SK-N-SH (cell line): Measurements from ENCODE around the gene NOTCH3. TPM values are rescaled to one million over a fixed set of nuclear protein-coding genes. Genes with fewer than 3 reads are reported as not detected.
A peak's percentile ranks its signal among the peaks of the same experiment; 100 is the strongest.

Experiments used
- CTCF ChIA-PET: fragments of 300-600, 350-600 bp; formaldehyde crosslinking; extraction: SDS; loops from one replicate; lab custom pipeline; 2021; lab: Yijun Ruan, JAX
- POLR2A ChIA-PET: fragments of 350-600 bp; sonication (Branson Sonifier 250); formaldehyde crosslinking; extraction: SDS; loops from one replicate; lab custom pipeline; 2020; ENCODE audit warnings: antibody characterized with exemption, inconsistent platforms; lab: Yijun Ruan, JAX
- DNase-seq: peaks from one replicate; pipeline ENCODE4 v3.0.0; 2012
- H2AFZ ChIP-seq: fragments of 200-600 bp; sonication (generic); 2 replicates; pipeline ENCODE4 v1.8.1; 2016; ENCODE audit warnings: antibody characterized with exemption, mild to moderate bottlenecking, low read depth
- H3F3A ChIP-seq: fragments of 200-600 bp; sonication (generic); replicated peaks from 2 replicates; pipeline ENCODE3; 2016; ENCODE audit warnings: antibody characterized with exemption, mild to moderate bottlenecking; ENCODE audit not compliant: insufficient read depth
- H3K27ac ChIP-seq, 2 experiments: fragments of 200-500 bp in 1 of 2; fragments of 200-600 bp in 1 of 2; sonication (Bioruptor generic) in 1 of 2; sonication (generic), shearing (Covaris generic) in 1 of 2; 2 replicates each; pipeline versions ENCODE4 v1.5.1 to v1.6.1; 2014 to 2016; ENCODE audit warnings: low read depth in 2 of 2, inconsistent platforms in 1 of 2, low read length in 1 of 2, mild to moderate bottlenecking in 1 of 2, mixed read lengths in 1 of 2
- H3K27me3 ChIP-seq: fragments of 200-600 bp; sonication (generic), shearing (Covaris generic); 2 replicates; pipeline ENCODE4 v1.6.1; 2016; ENCODE audit warnings: mixed run types; ENCODE audit not compliant: insufficient read depth
- H3K36me3 ChIP-seq, 2 experiments: fragments of 200-500 bp in 1 of 2; fragments of 200-600 bp in 1 of 2; sonication (Bioruptor generic) in 1 of 2; sonication (generic) in 1 of 2; replicated peaks in 1 of 2; 2 replicates each; pipeline versions ENCODE3 to v1.5.1; 2014 to 2016; ENCODE audit warnings: low read length in 1 of 2, mild to moderate bottlenecking in 1 of 2; ENCODE audit not compliant: insufficient read depth in 2 of 2, control insufficient read depth in 1 of 2
- H3K4me1 ChIP-seq, 2 experiments: fragments of 200-500 bp in 1 of 2; fragments of 200-600 bp in 1 of 2; sonication (Bioruptor generic) in 1 of 2; sonication (generic), shearing (Covaris generic) in 1 of 2; 2 replicates each; pipeline versions ENCODE4 v1.5.1 to v1.6.1; 2014 to 2016; ENCODE audit warnings: low read depth in 1 of 2, low read length in 1 of 2, mixed run types in 1 of 2; ENCODE audit not compliant: insufficient read depth in 2 of 2, control insufficient read depth in 1 of 2
- H3K4me2 ChIP-seq: fragments of 200-600 bp; sonication (generic), shearing (Covaris generic); 2 replicates; pipeline ENCODE4 v1.6.1; 2017; ENCODE audit warnings: mixed run types
- H3K4me3 ChIP-seq, 2 experiments: fragments of 200-500 bp in 1 of 2; fragments of 200-600 bp in 1 of 2; sonication (Bioruptor generic) in 1 of 2; sonication (generic), shearing (Covaris generic) in 1 of 2; 2 replicates each; pipeline versions ENCODE4 v1.5.1 to v1.8.1; 2014 to 2016; ENCODE audit warnings: low read depth in 2 of 2, inconsistent platforms in 1 of 2, low read length in 1 of 2, mild to moderate bottlenecking in 1 of 2, mixed read lengths in 1 of 2, moderate library complexity in 1 of 2
- H3K79me2 ChIP-seq: fragments of 200-600 bp; sonication (generic); 2 replicates; pipeline ENCODE4 v1.8.1; 2017; ENCODE audit warnings: mild to moderate bottlenecking; ENCODE audit not compliant: insufficient read depth
- H3K9ac ChIP-seq: fragments of 200-600 bp; sonication (generic); 2 replicates; pipeline ENCODE4 v1.6.1; 2017; ENCODE audit warnings: mixed run types
- H3K9me2 ChIP-seq: fragments of 200-600 bp; sonication (generic); 2 replicates; pipeline ENCODE4 v1.6.1; 2017; ENCODE audit warnings: mixed run types
- H3K9me3 ChIP-seq: fragments of 200-600 bp; sonication (generic); 2 replicates; pipeline ENCODE4 v1.6.1; 2017; ENCODE audit warnings: mixed run types, mild to moderate bottlenecking, moderate library complexity
- H4K20me1 ChIP-seq: fragments of 200-600 bp; sonication (generic); 2 replicates; pipeline ENCODE4 v1.6.1; 2017; ENCODE audit warnings: mild to moderate bottlenecking, mixed run types; ENCODE audit not compliant: insufficient read depth
- CTCF ChIP-seq: fragments of 200-600 bp; sonication (generic); IDR thresholded peaks from 2 replicates; pipeline ENCODE4 v1.6.1; 2017; ENCODE audit warnings: antibody characterized with exemption, mild to moderate bottlenecking, moderate library complexity
- MAX ChIP-seq: IDR thresholded peaks from 2 replicates; pipeline ENCODE4 v1.4.0; 2012; ENCODE audit warnings: low read depth
- MEF2A ChIP-seq: IDR thresholded peaks from 2 replicates; pipeline ENCODE4 v1.4.0; 2012; ENCODE audit warnings: low read depth, borderline replicate concordance
- RAD21 ChIP-seq: IDR thresholded peaks from 2 replicates; pipeline ENCODE4 v1.6.1; 2012; ENCODE audit warnings: mild to moderate bottlenecking, low read length
- SIN3A ChIP-seq: IDR thresholded peaks from 2 replicates; pipeline ENCODE4 v1.6.1; 2012; ENCODE audit warnings: low read depth, mild to moderate bottlenecking, low read length, moderate library complexity, borderline replicate concordance
- TAF1 ChIP-seq: IDR thresholded peaks from 2 replicates; pipeline ENCODE4 v1.6.1; 2012; ENCODE audit warnings: low read depth, mild to moderate bottlenecking, low read length, moderate library complexity, borderline replicate concordance
- TCF12 ChIP-seq: IDR thresholded peaks from 2 replicates; pipeline ENCODE4 v1.4.0; 2012
- ZBTB33 ChIP-seq: IDR thresholded peaks from 2 replicates; pipeline ENCODE4 v1.4.0; 2012; ENCODE audit warnings: low read depth, borderline replicate concordance
- WGBS: methylation state at CpG from one replicate; pipeline ENCODE4 v1.1.6; 2017; ENCODE audit warnings: low lambda C conversion rate; 5-methylcytosine and 5-hydroxymethylcytosine counted together
- polyA plus RNA-seq, 3 experiments: library from polyadenylated mRNA; depleted of rRNA; stranded (reverse); fragments of >200 nt; gene quantifications; 2 replicates each; pipeline ENCODE4 v1.2.3, GENCODE V29; 2012

Gene NOTCH3
- polyA plus RNA-seq, 1 of the 3 experiments (the other 2 are of a cell fraction), result 7.0 TPM

- TF ChIP-seq TAF1 (no peak), RAD21 (no peak)
These were observed 888 bp downstream of the NOTCH3 start (continued) for GRCh38 chr19:15199661-15200552.

- H3K9me3 ChIP-seq, result no peaks in the 10 kb centered on the region
- H3K9ac ChIP-seq, result no peak overlapping the region
- no peaks in the 10 kb centered on the region for H3K9me2 ChIP-seq
- H3K79me2 ChIP-seq, result no peaks in the 10 kb centered on the region
- no peak for DNase-seq
- CTCF ChIA-PET, result interaction anchor here (0.7 to 1.8 kb wide), 3 partner anchors 22 to 52 kb away, joined by 3 to 10 read pairs (median 3); no protein-coding TSS in a partner anchor
- H3K4me1 ChIP-seq, result peaks cover 0 to 22% of the 10 kb centered on the region in 2 experiments; a peak in 1 of 4 replicates
- no peak for TF ChIP-seq MAX
- no peak for TF ChIP-seq RAD21
- TF ChIP-seq SIN3A, result no peak
- no peak for TF ChIP-seq CTCF
- TF ChIP-seq TCF12, result no peak
- no peak for TF ChIP-seq MEF2A
- no peak for TF ChIP-seq ZBTB33
- peak overlapping the region; percentile 94; the same call in 1 of the 2 replicates for H3K4me2 ChIP-seq
- H4K20me1 ChIP-seq, result no peaks in the 10 kb centered on the region
- H3K27me3 ChIP-seq, result no peaks in the 10 kb centered on the region
- no peak overlapping the region; a peak in 1 of 4 replicates for H3K27ac ChIP-seq
- WGBS, result 95% methylated on average over 10 of the region's 15 CpGs
- no peak overlapping the region for H2AFZ ChIP-seq
- no peaks in the 10 kb centered on the region for H3K36me3 ChIP-seq
- POLR2A ChIA-PET, result interaction anchor here (2.0 kb wide), 1 partner anchor 219 kb away, joined by 5 read pairs; the partner anchor contains the start of gene AKAP8L
- H3F3A ChIP-seq, result peaks cover 11% of the 10 kb centered on the region
- H3K4me3 ChIP-seq, result peak overlapping the region in 1 of 2 experiments; percentile 62; a peak in 1 of 4 replicates
These were observed 1.7 kb downstream of the NOTCH3 start for GRCh38 chr19:15198951-15199660.
